GM18517 (cell line): ENCODE measurements around the gene KCNIP4.

Source experiments
- ATAC-seq: cut with Tn5 transposase; IDR thresholded peaks from one replicate; pipeline ENCODE4 v1.9.1; 2021; ENCODE audit warnings: mild to moderate bottlenecking, moderate library complexity; ENCODE audit not compliant: unreplicated experiment

Gene KCNIP4

DNA sequence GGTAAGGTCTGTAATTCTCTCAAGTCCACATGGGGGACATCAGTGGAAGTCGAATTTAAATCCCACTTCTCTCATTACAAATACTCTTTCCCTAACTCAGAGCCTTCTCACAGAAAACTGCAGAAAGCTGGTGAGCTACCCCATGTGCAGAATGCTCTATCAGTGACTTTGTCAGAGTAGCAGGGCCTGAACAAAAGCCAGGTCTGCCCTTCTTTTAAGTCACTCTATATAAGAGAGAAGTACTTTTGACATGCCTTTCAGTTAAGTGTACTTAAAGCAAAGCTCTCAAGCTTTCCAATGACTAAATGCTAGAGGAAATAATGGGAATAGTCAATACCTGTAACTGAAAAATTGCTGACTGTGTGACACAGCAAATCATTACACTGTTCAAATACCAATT, 323.1 kb downstream of the KCNIP4 start:
- ATAC-seq = no peak

DNA sequence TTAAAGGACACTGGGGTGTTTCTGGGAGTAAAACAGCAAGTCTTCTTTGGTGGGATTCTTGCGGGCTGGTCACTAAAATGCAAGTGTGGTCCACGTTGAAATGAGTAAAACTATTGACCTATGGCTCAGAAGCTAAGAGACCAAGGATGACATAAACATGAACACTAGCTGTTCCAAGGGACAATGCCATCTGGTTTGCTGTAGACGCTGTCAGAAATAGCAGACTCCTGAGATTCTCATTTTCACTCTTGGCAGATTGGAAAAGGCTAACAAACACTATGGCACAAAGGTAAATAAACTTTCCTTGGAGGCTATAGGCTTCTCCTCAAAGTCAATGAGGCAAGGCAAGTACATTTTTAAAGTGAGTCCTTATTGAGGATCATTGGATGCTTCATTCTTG, 343.6 kb downstream of the KCNIP4 start:
- ATAC-seq = no peak

DNA sequence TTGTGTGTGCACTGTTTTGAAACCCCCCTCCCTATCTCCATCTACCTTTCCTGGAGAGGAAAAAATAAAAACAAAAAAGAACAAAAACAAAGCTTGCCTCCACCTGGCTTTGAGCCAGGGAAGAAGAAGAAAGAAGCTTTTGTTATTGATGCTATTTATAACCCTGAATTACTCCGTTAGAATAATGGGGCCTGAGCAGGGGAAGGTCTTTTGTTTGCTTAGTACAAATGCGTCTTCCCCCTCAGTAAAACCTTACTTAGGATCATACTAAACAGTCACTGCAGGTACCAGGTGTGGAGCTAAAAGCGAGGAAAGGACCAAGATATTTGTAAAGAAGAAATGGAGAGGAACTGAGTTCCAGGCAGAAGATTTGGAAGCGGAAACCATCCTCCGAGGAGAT, 352.1 kb downstream of the KCNIP4 start:
- no peak for ATAC-seq

DNA sequence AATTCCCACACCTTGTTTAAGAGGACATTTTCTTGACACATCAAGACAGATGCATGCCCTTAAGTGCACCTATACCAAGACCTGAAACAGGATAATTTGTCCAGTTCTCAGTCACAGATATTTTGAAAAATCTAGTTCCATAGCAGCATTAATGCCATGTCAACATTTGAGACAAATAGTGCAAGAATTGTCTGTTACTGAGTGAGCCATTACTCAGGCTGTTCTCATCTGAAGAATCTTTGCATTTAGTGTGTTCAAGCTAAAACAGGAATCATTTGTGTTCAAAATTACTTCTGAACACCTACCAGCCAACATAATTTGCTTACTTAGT, 354.9 kb downstream of the KCNIP4 start:
- ATAC-seq = no peak

DNA sequence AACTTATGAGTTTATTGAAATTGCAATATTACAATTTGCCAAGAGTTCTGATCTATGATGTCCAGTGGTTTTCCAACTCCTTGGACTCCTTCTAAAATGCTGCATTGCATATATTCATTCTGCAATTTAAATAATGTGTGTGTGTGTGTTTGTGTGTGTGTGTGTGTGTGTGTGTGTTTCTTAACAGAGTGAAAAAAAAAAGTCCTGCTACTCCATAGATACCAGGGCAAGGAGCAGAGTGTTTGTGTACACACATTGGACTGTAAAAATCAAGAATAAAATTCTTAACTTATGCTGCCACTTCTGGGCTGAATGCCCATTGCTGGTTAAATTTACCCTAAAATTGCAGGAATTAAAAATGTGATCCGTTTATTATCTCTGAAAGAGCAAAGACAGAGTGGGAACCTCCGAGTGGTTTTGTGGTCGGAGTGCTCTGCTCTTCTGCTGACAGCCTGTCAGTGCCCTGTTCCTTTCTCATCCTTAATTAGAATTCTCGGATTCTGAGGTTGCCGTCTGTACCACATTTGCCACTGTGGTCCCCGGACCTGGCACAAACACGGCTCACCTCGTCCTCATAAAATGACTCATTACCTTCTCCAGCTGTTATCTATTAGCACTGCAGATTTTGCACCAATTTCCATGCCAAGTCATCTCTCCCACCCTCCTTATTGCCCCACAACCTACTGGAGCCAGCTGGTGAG, 355.5 kb downstream of the KCNIP4 start:
- no peak for ATAC-seq

DNA sequence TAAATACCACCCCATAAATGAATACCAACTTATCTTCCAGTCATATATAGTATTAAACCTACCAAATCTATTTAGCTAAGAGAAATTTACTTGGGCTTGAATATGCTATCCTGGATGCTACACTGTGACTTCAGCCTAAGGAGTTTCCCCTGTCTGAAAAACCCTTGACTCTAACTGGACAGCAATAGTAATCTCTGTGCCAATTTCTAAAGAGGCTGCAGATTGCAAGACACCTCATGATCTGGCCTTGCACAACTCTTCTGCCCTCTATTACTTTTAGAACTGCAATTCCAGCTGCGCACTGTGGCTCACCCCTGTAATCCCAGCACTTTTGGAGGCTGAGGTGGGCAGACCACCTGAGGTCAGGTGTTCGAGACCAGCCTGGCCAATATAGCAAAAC, 371.5 kb downstream of the KCNIP4 start:
- ATAC-seq = no peak

DNA sequence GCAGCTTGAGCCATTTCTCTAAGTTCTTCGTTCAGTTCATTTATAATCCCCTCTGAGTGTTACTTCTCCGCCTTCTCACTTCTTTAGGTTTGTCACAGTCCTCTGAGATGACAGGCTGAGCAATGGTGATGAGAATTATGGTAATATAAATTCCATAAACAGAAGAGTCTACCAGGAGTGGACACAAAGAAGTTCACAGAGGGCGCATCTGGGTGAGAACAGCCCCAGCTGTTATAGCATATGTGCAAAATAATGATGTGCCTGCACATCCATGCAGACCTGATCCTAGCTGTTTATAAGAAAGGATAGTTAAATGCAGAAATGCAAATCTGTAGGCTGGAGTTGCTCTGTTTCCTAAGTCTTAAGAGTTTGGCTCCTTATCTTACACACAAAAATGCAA, 377.5 kb downstream of the KCNIP4 start:
- no peak for ATAC-seq

DNA sequence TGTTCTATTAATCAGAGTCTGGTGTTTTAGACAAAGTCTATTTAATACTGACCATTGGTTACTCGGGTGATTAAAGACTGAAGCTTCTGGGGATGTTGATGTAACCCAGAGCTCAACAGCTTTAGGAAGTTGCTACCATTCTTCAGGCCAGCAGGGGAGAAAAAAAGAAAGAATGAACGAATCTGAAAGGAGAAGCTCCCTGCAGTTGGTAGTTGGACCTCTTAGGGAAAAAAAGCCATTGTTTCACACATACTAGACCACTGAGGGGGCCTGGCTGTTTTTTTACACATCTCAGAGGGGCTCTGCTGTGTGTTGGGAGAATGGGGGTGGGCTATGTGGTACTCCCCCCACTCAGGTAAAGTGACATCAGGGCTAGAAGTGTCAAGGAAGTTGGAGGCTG, 378.9 kb downstream of the KCNIP4 start:
- no peak for ATAC-seq

DNA sequence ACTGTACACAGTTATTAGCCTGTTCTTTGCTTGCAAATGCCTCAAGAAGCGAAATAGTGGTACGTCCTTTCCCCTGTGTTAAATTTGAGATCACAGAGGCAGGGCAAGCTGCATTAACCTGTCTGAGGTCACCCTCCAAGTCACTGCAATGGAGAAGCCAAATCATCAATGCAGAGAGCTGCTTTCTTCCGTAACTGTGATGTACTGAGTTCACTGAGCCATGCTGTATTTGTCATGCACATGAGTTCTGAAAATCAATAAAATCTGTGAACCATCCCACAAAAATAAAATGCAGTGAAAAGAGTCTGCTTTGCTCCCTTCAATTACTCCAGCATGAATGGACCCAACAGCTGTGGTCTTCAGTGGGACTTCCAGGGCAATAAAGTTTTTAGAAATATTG, 393.5 kb downstream of the KCNIP4 start:
- no peak for ATAC-seq

DNA sequence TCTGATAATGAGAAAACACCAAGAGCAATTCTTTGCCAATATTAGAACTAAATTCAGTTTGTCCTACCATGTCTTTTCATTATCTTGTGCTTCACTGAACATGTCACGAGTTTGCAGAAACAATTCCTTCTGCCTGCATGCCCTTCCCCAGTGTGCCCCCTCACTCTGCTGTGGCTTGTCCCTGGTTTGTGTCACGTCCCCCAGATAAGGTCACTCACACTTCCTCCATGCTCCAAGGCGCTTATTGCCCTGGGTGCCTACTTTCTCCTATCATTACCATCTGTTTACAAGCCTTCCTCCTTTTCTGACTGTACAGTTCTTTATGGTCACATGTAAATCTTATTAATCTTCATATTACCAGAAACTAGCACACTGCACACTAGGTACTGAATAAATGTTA, 394.1 kb downstream of the KCNIP4 start:
- no peak for ATAC-seq

DNA sequence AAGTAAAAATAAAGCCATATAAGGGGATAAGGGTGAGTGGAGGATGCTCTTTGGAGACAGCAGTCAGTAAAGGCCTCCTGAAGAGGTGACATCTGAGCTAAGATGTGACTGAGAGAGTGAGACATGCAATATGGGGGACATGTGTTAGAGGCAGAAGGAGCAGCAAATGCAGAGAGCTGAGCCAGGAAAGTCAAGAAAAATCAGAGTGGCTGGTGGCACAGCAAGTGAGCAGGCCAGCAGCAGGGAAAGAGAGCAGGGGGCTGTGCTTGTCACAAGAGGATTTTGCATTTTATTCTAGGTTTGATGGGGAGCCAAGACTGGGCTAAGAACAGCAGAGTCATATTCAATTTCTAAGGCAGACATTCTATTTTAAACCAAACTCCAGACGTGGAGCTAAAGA, 394.5 kb downstream of the KCNIP4 start:
- no peak for ATAC-seq

DNA sequence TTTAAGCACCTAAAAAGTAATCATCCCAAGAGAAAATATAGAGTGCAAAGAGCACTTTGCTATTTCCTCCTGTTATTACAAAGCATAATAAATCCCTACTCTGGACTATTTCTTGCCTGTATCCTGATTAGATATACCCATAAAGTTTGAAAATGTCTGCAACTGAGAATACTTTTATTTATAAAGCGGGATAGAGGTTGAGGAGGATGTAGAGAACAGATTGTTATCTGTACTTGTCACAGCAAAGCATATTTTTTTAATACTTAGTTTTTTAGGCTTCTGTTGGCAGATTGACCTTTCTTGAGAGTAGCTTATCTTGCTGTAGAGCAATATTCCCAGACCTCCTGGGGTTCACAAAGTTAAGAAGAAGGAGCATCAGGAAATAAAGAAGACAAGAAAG, 396.1 kb downstream of the KCNIP4 start:
- no peak for ATAC-seq

DNA sequence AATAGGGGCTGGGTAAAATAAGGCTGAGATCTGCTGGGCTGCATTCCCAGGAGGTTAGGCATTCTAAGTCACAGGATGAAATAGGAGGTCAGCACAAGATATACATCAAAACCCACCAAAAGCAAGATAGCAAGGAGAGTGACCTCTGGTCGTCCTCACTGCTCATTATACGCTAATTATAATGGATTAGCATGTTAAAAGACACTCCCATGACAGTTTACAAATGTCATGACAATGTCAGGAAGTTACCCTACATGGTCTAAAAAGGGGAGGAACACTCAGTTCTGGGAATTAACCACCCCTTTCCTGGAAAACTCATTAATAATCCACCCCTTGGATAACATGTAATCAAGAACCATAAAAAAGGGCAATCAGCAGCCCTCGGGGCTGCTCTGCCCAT, 403.6 kb downstream of the KCNIP4 start:
- ATAC-seq = no peak

DNA sequence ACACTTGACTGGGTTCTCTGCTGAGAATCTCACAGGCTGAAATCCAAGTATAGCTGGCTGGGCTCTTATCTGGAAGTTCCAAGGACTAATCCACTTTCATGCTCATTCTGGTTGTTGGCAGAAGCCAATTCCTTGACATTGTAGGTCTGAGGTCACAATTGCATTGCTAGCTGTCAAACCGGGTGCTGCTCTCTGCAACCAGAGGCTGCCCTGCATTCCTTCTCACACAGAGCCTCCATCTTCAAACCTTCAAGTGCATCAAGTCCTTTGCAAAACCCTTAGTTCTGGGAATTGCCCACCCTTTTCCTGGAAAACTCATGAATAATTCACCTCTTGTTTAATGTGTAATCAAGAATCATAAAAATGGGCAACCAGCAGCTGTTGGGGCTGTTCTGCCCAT, 404.2 kb downstream of the KCNIP4 start:
- ATAC-seq = no peak

DNA sequence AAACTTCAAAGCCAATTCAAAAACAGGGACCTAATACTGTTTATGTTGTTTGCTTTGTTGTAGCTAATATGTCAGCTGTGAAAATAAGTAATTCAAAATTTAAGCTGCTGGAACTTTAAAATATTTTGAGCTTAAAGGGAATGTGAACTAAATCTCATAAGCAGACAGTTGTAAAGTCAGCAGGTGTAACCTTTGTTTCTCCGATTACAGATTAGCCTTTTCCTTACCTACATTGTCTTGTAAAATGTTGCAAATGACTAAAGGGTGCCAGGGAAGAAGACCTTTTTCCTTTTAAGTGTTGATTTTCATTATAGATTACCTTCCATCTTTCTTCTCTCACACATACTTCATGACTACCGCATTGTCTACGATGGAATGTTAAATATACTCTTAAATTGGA, 405.1 kb downstream of the KCNIP4 start:
- ATAC-seq = no peak

DNA sequence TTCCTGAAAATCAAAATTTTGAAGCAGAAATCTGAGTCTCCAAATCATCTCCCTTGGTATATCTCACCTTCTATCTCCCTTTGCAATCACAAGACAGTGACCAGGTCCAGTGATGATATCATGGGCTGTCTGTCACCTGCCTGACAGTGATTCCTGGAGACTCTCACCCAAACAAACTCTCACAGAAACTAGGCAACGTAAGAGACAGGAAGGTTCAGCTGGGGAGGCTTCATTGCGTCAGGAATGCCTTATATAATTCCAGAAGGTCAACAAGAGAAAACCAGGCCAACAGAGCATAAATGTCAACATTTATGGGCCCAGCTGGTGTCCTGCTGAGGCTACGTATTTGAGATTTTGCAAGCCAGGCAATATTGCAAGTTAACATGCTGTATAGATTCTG, 412.7 kb downstream of the KCNIP4 start:
- no peak for ATAC-seq

DNA sequence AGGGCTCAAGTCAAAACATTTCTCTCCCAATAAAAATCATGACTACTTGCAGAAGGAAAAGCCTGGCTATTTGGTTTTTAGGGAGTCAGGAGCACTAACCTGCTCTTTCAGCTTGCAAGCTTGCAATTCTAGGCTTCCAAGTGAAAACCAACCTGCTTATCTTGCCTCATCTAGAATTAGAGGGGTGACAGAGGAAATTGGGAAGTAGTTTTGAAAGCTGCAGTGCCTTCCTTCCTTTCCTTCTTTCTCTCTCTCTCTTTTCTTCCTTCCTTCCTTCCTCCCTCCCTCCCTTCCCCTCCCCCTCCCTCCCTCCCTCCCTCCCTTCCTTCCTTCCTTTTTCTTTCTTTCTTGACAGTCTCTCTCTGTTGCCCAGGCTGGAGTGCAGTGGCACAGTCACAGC, 417.5 kb downstream of the KCNIP4 start:
- ATAC-seq = no peak

DNA sequence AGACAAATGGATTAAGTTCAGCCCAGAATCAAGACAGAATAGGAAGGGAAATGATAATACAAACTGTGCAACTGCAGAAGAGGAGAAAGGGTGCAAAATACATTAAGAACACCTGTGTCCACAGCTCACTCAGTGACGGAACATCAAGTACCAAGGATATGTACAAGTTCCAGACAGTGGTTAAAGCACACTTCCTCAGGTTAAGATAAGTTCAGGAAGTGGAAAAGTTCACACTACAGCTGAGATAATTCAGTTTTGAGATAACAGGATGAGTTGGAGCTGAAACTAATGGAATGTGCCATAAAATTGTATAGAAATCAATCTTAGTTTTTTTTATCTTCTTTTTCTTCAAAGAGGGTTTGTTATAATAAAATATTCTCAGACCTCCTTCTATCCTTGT, 419.4 kb downstream of the KCNIP4 start:
- no peak for ATAC-seq

DNA sequence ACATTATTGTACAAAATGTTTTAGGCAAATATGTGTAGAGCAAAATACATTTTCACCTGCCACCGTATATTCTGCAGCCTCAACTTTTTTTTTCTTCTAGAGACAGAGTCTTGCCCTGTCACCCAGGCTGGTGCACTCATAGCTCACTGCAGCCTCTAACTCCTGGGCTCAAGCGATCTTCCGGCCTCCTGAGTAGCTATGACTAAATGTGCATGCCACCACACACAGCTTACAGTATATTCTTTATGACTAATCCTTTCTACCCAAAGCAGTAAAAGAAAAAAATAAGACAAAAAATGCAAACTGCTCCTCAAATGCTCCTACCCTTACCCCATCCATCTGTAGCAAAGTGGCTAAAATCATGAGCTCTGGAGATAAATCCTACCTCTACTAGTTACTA, 426.3 kb downstream of the KCNIP4 start:
- ATAC-seq = no peak

DNA sequence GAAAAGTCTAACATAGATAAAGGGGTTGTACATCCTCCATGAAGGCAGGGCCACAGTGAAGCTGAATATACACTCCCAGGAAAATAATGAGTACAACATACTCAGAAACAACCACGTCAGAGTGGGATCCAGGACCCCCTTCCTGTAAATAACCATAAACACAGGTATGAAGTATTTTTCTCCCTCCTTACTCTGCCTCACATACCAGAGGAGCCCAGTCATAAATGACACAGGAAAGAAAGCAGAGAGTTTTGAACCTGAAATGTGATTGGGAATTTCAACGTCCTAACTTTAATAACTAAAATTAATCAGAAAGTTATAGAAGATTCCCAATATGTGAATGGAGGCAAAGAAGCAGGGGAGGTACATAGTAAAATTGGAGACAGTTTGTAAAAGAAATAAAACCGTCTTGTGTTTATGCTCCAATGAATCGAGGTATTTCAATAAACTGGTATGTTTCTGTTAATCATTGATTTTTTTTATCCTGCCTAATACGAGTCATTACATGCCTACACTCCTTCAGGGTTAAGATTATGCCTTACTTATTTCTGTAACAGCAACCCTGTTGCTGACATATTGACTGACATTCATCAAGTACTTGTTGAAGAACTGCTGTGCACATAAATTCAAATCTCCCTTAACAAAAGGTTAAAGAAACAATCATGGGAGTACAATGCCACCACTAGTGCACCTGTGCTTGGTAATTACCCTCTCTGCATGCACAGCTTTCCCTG, 431.3 kb downstream of the KCNIP4 start:
- ATAC-seq = no peak

DNA sequence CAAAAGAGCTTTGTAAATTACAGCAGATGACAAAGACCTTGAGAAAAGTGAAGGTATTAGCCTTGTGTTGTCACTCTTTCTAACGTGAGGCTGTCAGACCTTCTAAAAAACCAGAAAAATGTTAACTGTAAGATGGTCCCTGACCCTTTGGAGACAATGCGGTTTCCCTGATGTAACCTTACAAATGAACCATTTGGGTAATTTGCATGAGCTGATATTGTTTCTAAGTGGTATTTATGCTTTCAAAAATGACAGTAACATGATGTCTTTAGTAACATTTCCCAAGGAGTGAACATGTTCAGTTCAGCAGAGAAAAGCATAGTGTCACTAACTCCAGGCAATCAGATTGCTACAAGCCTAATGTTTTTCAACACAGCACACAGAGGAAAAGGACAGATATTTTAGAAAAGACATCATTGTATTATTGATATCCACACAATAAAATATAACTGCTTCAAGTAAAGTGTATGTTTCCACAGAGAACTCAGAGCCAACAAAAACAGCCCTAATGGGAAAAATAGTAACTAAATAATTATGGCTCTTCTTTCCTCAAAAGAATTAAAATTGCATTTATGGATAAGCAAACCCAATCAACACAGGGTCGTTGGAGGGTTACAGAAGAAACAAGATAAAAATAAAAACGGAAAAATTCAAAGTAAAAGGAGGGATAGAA, 434.4 kb downstream of the KCNIP4 start:
- ATAC-seq = no peak

DNA sequence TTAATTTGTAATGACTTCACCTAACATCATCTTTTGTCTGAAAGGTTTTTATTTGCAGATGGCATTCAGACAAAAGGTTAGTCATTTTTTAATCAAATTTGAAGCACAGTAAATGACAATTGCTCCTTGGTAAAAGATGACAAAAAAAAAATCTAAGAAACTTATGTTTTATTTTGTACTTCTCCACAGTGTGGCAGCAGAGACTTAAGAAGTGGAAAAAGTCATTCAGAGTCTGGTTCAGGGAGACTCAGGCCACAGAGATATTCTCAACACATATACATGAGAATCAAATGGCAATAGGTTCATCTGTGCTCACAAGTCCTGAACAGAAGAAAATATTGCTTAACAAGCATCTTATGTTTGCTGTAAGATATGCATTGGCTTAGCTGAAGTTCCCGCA, 436.2 kb downstream of the KCNIP4 start:
- ATAC-seq = no peak
